Trophoblast cell (in vitro differentiated cells and primary cell): Measurements from ENCODE around the gene EPS15.
"Not testable (repeated sequence)": the region's sequence is repeated elsewhere in the genome, so short reads cannot be mapped to it uniquely, and the experiment has no call there.

Experiments
- DNase-seq, 2 donors: peaks; one replicate each; pipeline ENCODE4 v3.0.0-alpha.2; 2016
- H2AFZ ChIP-seq: 2 replicates; pipeline ENCODE4 v1.6.1; 2013; ENCODE audit warnings: low read length, moderate library complexity, mild to moderate bottlenecking; ENCODE audit not compliant: insufficient read depth, poor library complexity
- H2AK5ac ChIP-seq: 2 replicates; pipeline ENCODE4 v1.6.1; 2013; ENCODE audit warnings: mild to moderate bottlenecking, low read length
- H2BK120ac ChIP-seq: 2 replicates; pipeline ENCODE4 v1.6.1; 2013; ENCODE audit warnings: low read length, mild to moderate bottlenecking, moderate library complexity; ENCODE audit not compliant: insufficient read depth, poor library complexity
- H2BK12ac ChIP-seq: 2 replicates; pipeline ENCODE4 v1.6.1; 2013; ENCODE audit warnings: mild to moderate bottlenecking, low read length, moderate library complexity
- H2BK5ac ChIP-seq: 2 replicates; pipeline ENCODE4 v1.6.1; 2013; ENCODE audit warnings: low read length, low read depth, moderate library complexity, mild to moderate bottlenecking; ENCODE audit not compliant: poor library complexity
- H3K14ac ChIP-seq: 2 replicates; pipeline ENCODE4 v1.6.1; 2013; ENCODE audit warnings: mild to moderate bottlenecking, low read length
- H3K18ac ChIP-seq: 2 replicates; pipeline ENCODE4 v1.6.1; 2013; ENCODE audit warnings: mild to moderate bottlenecking, low read length
- H3K23ac ChIP-seq: 2 replicates; pipeline ENCODE4 v1.6.1; 2013; ENCODE audit warnings: low read length
- H3K27ac ChIP-seq: 2 replicates; pipeline ENCODE4 v1.5.1; 2013; ENCODE audit warnings: low read depth, mild to moderate bottlenecking, inconsistent platforms, low read length, moderate library complexity
- H3K27me3 ChIP-seq: 2 replicates; pipeline ENCODE4 v1.6.1; 2013; ENCODE audit warnings: inconsistent platforms, mild to moderate bottlenecking, low read length, moderate library complexity; ENCODE audit not compliant: insufficient read depth
- H3K36me3 ChIP-seq, 2 experiments: 1 replicate in 1 of 2; 2 replicates in 1 of 2; pipeline ENCODE4 v1.6.1; 2013; ENCODE audit warnings: low read length in 2 of 2, mild to moderate bottlenecking in 2 of 2, moderate library complexity in 1 of 2; ENCODE audit not compliant: insufficient read depth in 2 of 2, control insufficient read depth in 1 of 2
- H3K4ac ChIP-seq: 2 replicates; pipeline ENCODE4 v1.6.1; 2013; ENCODE audit warnings: low read depth, mild to moderate bottlenecking, low read length, moderate library complexity
- H3K4me1 ChIP-seq, 2 experiments: 1 replicate in 1 of 2; 2 replicates in 1 of 2; pipeline ENCODE4 v1.6.1; 2013; ENCODE audit warnings: low read length in 2 of 2, mild to moderate bottlenecking in 2 of 2, moderate library complexity in 1 of 2; ENCODE audit not compliant: insufficient read depth in 2 of 2, control insufficient read depth in 1 of 2
- H3K4me2 ChIP-seq: 2 replicates; pipeline ENCODE4 v1.6.1; 2013; ENCODE audit warnings: inconsistent platforms, mild to moderate bottlenecking, low read length, moderate library complexity
- H3K4me3 ChIP-seq: 2 replicates; pipeline ENCODE4 v1.5.1; 2013; ENCODE audit warnings: mild to moderate bottlenecking, low read depth, low read length, inconsistent platforms
- H3K79me1 ChIP-seq: one replicate; pipeline ENCODE4 v1.6.1; 2013; ENCODE audit warnings: low read length
- H3K79me2 ChIP-seq: 2 replicates; pipeline ENCODE4 v1.6.1; 2013; ENCODE audit warnings: low read length, mild to moderate bottlenecking; ENCODE audit not compliant: control insufficient read depth, insufficient read depth, poor library complexity
- H3K9ac ChIP-seq: 2 replicates; pipeline ENCODE4 v1.6.1; 2013; ENCODE audit warnings: mild to moderate bottlenecking, low read length
- H3K9me3 ChIP-seq: 2 replicates; pipeline ENCODE4 v1.6.1; 2013; ENCODE audit warnings: low read depth, mild to moderate bottlenecking, control low read depth, inconsistent platforms, low read length; ENCODE audit not compliant: insufficient read depth
- H4K12ac ChIP-seq: 2 replicates; pipeline ENCODE4 v1.6.1; 2013; ENCODE audit warnings: low read depth, mild to moderate bottlenecking, low read length, moderate library complexity
- H4K8ac ChIP-seq: 2 replicates; pipeline ENCODE4 v1.6.1; 2013; ENCODE audit warnings: low read depth, mild to moderate bottlenecking, low read length, moderate library complexity
- H4K91ac ChIP-seq: one replicate; pipeline ENCODE4 v1.6.1; 2013; ENCODE audit warnings: low read depth, mild to moderate bottlenecking, low read length, moderate library complexity
- WGBS: extraction: QIAGEN DNeasy Blood & Tissue Kit; methylation state at CpG from one replicate; pipeline ENCODE4 v1.1.7; 2013; ENCODE audit warnings: missing lambda C conversion rate; ENCODE audit not compliant: insufficient read length, insufficient coverage; ENCODE audit errors: extremely low coverage; 5-methylcytosine and 5-hydroxymethylcytosine counted together

EPS15 gene

DNA sequence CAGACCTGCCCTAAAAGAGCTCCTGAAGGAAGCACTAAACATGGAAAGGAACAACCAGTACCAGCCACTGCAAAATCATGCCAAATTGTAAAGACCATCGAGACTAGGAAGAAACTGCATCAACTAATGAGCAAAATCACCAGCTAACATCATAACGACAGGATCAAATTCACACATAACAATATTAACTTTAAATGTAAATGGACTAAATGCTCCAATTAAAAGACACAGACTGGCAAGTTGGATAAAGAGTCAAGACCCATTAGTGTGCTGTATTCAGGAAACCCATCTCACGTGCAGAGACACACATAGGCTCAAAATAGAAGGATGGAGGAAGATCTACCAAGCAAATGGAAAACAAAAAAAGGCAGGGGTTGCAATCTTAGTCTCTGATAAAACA lies 131.8 kb downstream of the EPS15 start:
- no CpG with 5 or more reads among the region's 3 CpGs for WGBS
- not testable (repeated sequence) for H3K9ac ChIP-seq, H3K27ac ChIP-seq, H2BK12ac ChIP-seq, H2AFZ ChIP-seq, H3K4me1 ChIP-seq, H3K27me3 ChIP-seq, H3K79me2 ChIP-seq, H3K23ac ChIP-seq, H4K91ac ChIP-seq, H3K36me3 ChIP-seq, H4K8ac ChIP-seq, H3K14ac ChIP-seq, H3K4ac ChIP-seq, H3K9me3 ChIP-seq, H3K18ac ChIP-seq, H3K79me1 ChIP-seq, H3K4me2 ChIP-seq, H2BK5ac ChIP-seq, H3K4me3 ChIP-seq, DNase-seq, H4K12ac ChIP-seq, H2BK120ac ChIP-seq, H2AK5ac ChIP-seq

DNA sequence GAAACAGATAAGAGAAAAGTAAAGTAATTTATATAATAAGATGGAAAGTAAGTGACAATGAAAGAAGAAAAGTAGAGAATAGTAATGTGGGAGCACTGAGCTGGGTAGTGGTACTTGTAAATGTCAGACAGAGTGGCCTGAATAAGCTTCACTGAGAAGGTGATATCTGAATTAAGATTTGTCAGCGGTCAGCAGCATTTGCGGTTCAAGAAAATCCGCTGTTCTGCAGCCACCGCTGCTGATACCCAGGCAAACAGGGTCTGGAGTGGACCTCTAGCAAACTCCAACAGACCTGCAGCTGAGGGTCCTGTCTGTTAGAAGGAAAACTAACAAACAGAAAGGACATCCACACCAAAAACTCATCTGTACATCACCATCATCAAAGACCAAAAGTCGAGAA lies 132.8 kb downstream of the EPS15 start:
- H3K14ac ChIP-seq, H3K4me2 ChIP-seq, H3K4me1 ChIP-seq, H3K4me3 ChIP-seq, H4K8ac ChIP-seq, H3K79me1 ChIP-seq, H2BK12ac ChIP-seq, H4K12ac ChIP-seq, DNase-seq, H2AK5ac ChIP-seq, H2BK5ac ChIP-seq, H3K36me3 ChIP-seq, H3K18ac ChIP-seq, H3K9me3 ChIP-seq, H3K9ac ChIP-seq, H3K27ac ChIP-seq, H3K27me3 ChIP-seq, H2BK120ac ChIP-seq, H3K79me2 ChIP-seq, H3K23ac ChIP-seq, H4K91ac ChIP-seq, H3K4ac ChIP-seq, H2AFZ ChIP-seq: not testable (repeated sequence)
- WGBS = no CpG with 5 or more reads among the region's 5 CpGs

DNA sequence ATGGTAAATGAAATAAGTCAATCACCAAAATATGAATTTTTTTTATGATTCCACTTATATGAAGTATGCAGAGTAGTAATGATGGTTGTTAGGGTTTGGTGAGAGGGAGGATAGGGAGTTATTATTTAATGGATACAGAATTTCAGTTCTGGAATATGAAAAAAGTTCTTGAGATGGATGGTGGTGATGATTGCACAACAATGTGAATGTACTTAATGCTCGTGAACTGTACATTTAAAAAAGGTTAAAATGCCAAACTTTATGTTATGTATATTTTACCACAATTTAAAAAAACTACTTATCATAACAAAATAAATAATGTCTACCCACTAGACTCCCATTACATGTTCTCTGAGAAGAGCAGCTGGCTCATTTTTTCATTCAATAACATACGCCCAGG lies 133.3 kb downstream of the EPS15 start:
- H4K8ac ChIP-seq = no peak overlapping the region
- H3K9ac ChIP-seq = no peak overlapping the region
- no peak overlapping the region for H2BK12ac ChIP-seq
- no peaks in the 10 kb centered on the region for H3K79me1 ChIP-seq
- H3K4me3 ChIP-seq = no peak overlapping the region
- no peaks in the 10 kb centered on the region for H3K4me1 ChIP-seq
- peaks cover 3% of the 10 kb centered on the region for H3K9me3 ChIP-seq
- no CpG with 5 or more reads among the region's 2 CpGs for WGBS
- H3K27ac ChIP-seq = no peak overlapping the region
- H2BK5ac ChIP-seq = no peak overlapping the region
- H3K36me3 ChIP-seq = peaks cover 2 to 5% of the 10 kb centered on the region in 2 experiments
- H2AFZ ChIP-seq = no peak overlapping the region
- no peak for DNase-seq
- no peak overlapping the region for H3K4me2 ChIP-seq
- H3K4ac ChIP-seq = no peak overlapping the region
- H3K18ac ChIP-seq = no peak overlapping the region
- H4K91ac ChIP-seq = no peak overlapping the region
- no peaks in the 10 kb centered on the region for H3K79me2 ChIP-seq
- H3K14ac ChIP-seq = no peak overlapping the region
- H4K12ac ChIP-seq = no peak overlapping the region
- H3K23ac ChIP-seq = no peak overlapping the region
- no peaks in the 10 kb centered on the region for H3K27me3 ChIP-seq
- H2AK5ac ChIP-seq = no peak overlapping the region
- H2BK120ac ChIP-seq = no peak overlapping the region

DNA sequence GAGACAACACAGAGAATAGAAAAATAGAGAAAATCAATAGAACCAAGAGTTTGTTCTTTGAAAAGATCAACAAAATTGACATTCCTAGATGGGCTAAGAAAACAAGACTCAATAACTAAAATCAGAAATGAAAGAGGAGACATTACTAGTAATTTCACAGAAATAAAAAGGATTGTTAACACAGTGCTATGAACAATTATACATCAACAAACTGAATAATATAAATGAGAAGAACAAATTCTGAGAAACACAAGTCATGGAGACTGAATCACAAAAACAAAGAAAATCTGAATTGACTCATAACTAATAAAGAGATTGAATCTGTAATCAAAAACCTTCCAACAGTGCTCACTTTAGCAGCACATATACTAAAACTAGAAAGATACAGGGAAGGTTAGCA lies 137.1 kb downstream of the EPS15 start:
- H2AFZ ChIP-seq = no peak overlapping the region
- no peaks in the 10 kb centered on the region for H3K27me3 ChIP-seq
- no peak overlapping the region for H2BK12ac ChIP-seq
- no peak overlapping the region for H3K4me2 ChIP-seq
- no peak for DNase-seq
- no peak overlapping the region for H4K8ac ChIP-seq
- no peak overlapping the region for H2BK5ac ChIP-seq
- H3K4me1 ChIP-seq = no peaks in the 10 kb centered on the region
- no peak overlapping the region for H3K4me3 ChIP-seq
- no peak overlapping the region for H3K9ac ChIP-seq
- no peaks in the 10 kb centered on the region for H3K79me1 ChIP-seq
- no peaks in the 10 kb centered on the region for H3K79me2 ChIP-seq
- no peak overlapping the region for H4K12ac ChIP-seq
- no peak overlapping the region for H3K23ac ChIP-seq
- no peak overlapping the region for H3K27ac ChIP-seq
- peaks cover 5% of the 10 kb centered on the region for H3K9me3 ChIP-seq
- no peak overlapping the region for H2BK120ac ChIP-seq
- no peak overlapping the region for H3K14ac ChIP-seq
- no peak overlapping the region for H3K4ac ChIP-seq
- peaks cover 6 to 13% of the 10 kb centered on the region in 2 experiments for H3K36me3 ChIP-seq
- H3K18ac ChIP-seq = no peak overlapping the region
- H2AK5ac ChIP-seq = no peak overlapping the region
- H4K91ac ChIP-seq = no peak overlapping the region
